Measurements from ENCODE around the gene FAAP20. TPM values are rescaled to one million over a fixed set of nuclear protein-coding genes. Genes with fewer than 3 reads are reported as not detected.

The FAAP20 gene
- total and polyA plus RNA-seq, 9 of the 15 experiments (the other 6 are each of a cell fraction or from before 2014, with no cell fraction given), result 0.58 to 143 (median 9.9) TPM

DNA sequence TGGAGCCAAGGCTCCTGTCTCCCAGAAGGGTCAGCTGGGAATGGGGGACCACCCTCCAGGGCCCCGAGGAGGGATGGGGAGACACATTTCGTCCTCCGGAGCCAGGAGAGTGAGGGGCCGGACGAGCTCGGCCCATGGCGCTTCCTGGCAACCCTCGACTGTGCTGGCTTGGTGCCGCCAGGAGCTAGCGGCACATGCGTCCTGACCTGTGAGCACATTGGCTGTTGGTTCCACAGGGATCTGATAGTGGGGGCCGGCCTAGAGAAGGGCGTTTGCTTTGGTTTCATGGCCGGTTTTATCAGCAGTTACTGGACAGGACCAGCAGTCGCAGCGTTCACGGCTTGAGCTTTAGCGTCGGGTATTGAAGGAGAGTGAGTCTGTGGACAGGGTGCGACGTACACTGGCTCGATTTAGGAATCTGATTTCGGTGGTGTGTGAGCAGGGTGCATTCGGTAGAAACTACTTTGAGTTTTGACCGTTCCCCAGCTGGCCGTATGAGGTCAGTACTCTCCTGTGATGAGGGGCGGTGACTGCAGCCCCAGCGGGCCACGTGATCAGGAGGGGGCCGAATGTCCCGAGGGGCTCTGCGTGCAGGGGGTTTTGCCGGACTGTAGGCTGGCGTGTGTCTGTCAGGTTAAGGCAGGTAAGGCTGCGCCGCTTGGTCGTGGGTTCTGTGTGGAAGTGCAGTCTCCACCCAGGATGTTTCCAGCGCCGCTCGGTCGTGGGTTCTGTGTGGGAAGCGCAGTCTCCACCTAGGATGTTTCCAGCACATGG is 18.7 kb downstream of the FAAP20 start (continued):
- TF ChIP-seq ZNF76 (CRISPR knock-in tag; IDR thresholded peaks at IDR 0.05; ENCODE audit: borderline replicate concordance) (no peak), PHF8 (IDR thresholded peaks at IDR 0.05; ENCODE audit: borderline replicate concordance, low read length) (peak; percentile 42; the same call in 1 of the 2 replicates), KDM1A (IDR thresholded peaks at IDR 0.05) (no peak), NCOA1 (IDR thresholded peaks at IDR 0.05; ENCODE audit: low read depth) (peak; percentile 23; the same call in 1 of the 2 replicates), PCBP2 (IDR thresholded peaks at IDR 0.05; ENCODE audit: low read depth, low read length, poor library complexity, severe bottlenecking) (no peak), E2F3 (CRISPR knock-in tag; IDR thresholded peaks at IDR 0.05) (peak; percentile 85), ZNF146 (CRISPR knock-in tag; IDR thresholded peaks at IDR 0.05; ENCODE audit: unreplicated experiment) (no peak), RBM15 (IDR thresholded peaks at IDR 0.05; ENCODE audit: insufficient read depth, low read length) (no peak), TCF7 (IDR thresholded peaks at IDR 0.05; ENCODE audit: borderline replicate concordance) (no peak), RAD21 (CRISPR knock-in tag; conservative IDR thresholded peaks at IDR 0.05 in 1 of 2, IDR thresholded peaks at IDR 0.05 in 1 of 2) (peak; percentile 39 to 74), ZNF644 (tag; IDR thresholded peaks at IDR 0.05; ENCODE audit: low read depth) (no peak), L3MBTL2 (IDR thresholded peaks at IDR 0.05) (peak; percentile 99), NR2F6 (CRISPR knock-in tag; IDR thresholded peaks at IDR 0.05) (no peak), ZNF143 (CRISPR knock-in tag; IDR thresholded peaks at IDR 0.05) (no peak), SMARCA4 (IDR thresholded peaks at IDR 0.05) (peak; percentile 73), ZNF140 (CRISPR knock-in tag; IDR thresholded peaks at IDR 0.05) (no peak), ZZZ3 (IDR thresholded peaks at IDR 0.05) (no peak), ESRRA (IDR thresholded peaks at IDR 0.05; ENCODE audit: borderline replicate concordance, low read depth) (peak; percentile 55; the same call in 1 of the 2 replicates), SMARCC2 (IDR thresholded peaks at IDR 0.05; ENCODE audit: low read depth) (no peak), ZNF316 (IDR thresholded peaks at IDR 0.05) (no peak), ZNF696 (CRISPR knock-in tag; conservative IDR thresholded peaks at IDR 0.05) (no peak)
- TF ChIP-seq, protein P1, sequence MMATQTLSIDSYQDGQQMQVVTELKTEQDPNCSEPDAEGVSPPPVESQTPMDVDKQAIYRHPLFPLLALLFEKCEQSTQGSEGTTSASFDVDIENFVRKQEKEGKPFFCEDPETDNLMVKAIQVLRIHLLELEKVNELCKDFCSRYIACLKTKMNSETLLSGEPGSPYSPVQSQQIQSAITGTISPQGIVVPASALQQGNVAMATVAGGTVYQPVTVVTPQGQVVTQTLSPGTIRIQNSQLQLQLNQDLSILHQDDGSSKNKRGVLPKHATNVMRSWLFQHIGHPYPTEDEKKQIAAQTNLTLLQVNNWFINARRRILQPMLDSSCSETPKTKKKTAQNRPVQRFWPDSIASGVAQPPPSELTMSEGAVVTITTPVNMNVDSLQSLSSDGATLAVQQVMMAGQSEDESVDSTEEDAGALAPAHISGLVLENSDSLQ (IDR thresholded peaks at IDR 0.05), result peak; percentile 54; the same call in 1 of the 2 replicates
- TF ChIP-seq, protein P2, sequence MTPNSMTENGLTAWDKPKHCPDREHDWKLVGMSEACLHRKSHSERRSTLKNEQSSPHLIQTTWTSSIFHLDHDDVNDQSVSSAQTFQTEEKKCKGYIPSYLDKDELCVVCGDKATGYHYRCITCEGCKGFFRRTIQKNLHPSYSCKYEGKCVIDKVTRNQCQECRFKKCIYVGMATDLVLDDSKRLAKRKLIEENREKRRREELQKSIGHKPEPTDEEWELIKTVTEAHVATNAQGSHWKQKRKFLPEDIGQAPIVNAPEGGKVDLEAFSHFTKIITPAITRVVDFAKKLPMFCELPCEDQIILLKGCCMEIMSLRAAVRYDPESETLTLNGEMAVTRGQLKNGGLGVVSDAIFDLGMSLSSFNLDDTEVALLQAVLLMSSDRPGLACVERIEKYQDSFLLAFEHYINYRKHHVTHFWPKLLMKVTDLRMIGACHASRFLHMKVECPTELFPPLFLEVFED (CRISPR knock-in tag; conservative IDR thresholded peaks at IDR 0.05), result no peak
- TF ChIP-seq, protein P3, sequence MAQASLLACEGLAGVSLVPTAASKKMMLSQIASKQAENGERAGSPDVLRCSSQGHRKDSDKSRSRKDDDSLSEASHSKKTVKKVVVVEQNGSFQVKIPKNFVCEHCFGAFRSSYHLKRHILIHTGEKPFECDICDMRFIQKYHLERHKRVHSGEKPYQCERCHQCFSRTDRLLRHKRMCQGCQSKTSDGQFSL (CRISPR knock-in tag; IDR thresholded peaks at IDR 0.05), result peak; percentile 60
- TF ChIP-seq, protein P3 (tag; IDR thresholded peaks at IDR 0.05), result peak in 1 of 2 experiments; percentile 7; a peak in 1 of 4 replicates
- TF ChIP-seq, protein P4, sequence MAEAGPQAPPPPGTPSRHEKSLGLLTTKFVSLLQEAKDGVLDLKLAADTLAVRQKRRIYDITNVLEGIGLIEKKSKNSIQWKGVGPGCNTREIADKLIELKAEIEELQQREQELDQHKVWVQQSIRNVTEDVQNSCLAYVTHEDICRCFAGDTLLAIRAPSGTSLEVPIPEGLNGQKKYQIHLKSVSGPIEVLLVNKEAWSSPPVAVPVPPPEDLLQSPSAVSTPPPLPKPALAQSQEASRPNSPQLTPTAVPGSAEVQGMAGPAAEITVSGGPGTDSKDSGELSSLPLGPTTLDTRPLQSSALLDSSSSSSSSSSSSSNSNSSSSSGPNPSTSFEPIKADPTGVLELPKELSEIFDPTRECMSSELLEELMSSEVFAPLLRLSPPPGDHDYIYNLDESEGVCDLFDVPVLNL (CRISPR knock-in tag; IDR thresholded peaks at IDR 0.05; ENCODE audit: low read depth), result no peak
